Pulmonary artery endothelial cell (primary cell): ENCODE data around the gene PC. TPM values are rescaled to one million over a fixed set of nuclear protein-coding genes. Genes with fewer than 3 reads are reported as not detected.
"Not testable (repeated sequence)": the region's sequence is repeated elsewhere in the genome, so short reads cannot be mapped to it uniquely, and the experiment has no call there.

Experiments
- DNase-seq: peaks from one replicate; pipeline ENCODE4 v3.0.0-alpha.2; 2011; ENCODE audit warnings: low read depth, low spot score
- total RNA-seq: library from RNA; depleted of rRNA; stranded (reverse); fragments of >200 nt; gene quantifications from 2 replicates; pipeline ENCODE4 v1.2.3, GENCODE V29; 2014

The PC gene
- total RNA-seq, 1 donor from 2014 or later, result 6.9 TPM

- DNase-seq, result no peak
Measured at GRCh38 chr11:66843776-66844495, 114.2 kb downstream of the PC start.

DNA sequence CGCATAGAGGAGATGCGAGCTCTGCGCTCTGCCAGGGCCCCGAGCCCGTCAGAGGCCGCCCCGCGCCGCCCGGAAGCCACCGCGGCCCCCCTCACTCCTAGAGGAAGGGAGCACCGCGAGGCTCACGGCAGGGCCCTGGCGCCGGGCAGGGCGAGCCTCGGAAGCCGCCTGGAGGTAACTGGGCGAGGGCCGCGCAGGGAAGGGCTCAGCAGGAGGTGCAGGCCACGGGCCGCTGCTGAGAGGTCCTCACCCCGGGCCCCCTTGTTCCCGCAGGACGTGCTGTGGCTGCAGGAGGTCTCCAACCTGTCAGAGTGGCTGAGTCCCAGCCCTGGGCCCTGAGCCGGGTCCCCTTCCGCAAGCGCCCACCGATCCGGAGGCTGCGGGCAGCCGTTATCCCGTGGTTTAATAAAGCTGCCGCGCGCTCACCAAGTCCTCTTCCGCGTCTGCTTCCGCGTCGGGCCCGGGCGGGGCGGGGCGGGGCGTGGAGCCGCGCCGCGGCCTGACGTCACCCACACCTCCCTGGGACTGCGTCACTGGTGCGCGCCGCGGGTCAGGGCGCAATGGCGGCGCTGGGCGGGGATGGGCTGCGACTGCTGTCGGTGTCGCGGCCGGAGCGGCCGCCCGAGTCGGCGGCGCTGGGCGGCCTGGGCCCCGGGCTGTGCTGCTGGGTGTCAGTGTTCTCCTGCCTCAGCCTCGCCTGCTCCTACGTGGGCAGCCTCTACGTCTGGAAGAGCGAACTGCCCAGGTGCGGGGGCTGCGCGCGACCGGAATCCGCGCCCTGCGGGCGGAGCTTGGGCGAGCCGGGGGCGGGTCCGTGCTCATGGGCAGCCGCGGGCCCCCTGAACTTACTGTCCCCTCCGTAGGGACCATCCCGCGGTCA lies 115.0 kb downstream of the PC start, which contains the start of gene RCE1:
RCE1 (plus strand) TSS at position 546 of the 880 bp plus-strand sequence; CDS start at position 561, 15 bp downstream.
- peak; percentile 47 for DNase-seq

DNA sequence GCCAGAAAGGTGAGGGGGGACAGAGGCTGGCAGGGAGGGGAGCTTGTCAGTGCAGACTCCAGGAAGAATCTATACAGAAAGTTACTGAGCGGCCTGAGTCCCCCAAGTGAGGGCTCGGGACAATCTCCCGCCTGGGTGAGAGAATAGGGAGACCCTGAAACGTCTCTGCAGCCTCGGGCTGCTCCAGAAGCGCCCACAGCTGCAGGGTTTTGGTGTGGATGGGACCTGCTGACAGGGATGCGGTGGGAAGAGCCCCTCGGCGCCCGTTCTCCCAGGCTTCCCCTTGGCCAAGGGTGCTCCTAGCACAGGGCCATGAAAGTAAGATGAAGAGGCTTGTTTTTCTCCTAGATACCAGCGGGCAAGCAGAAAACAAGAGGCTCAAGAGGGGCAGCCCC lies 115.7 kb downstream of the PC start:
- DNase-seq, result no peak

DNA sequence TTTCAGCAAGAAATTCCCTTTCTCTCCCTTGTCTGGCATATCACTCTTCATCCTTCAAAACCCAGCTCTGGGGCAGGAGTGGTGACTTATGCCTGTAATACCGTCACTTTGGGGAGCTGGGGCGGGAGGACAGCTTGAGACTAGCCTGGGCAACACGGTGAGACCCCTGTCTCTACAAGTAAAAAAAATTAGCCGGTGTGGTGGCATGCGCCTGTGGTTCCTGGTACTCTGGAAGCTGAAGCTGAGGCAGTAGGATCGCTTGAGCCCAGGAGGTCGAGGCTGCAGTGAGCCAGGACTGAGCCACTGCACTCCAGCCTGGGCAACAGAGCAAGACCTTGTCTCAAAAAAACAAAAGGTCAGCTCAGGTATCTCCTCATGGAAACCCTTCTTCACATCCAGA lies 116.3 kb downstream of the PC start:
- DNase-seq, result no peak

GRCh38 chr11:66840317-66841091 lies 117.7 kb downstream of the PC start:
- no peak for DNase-seq

DNA sequence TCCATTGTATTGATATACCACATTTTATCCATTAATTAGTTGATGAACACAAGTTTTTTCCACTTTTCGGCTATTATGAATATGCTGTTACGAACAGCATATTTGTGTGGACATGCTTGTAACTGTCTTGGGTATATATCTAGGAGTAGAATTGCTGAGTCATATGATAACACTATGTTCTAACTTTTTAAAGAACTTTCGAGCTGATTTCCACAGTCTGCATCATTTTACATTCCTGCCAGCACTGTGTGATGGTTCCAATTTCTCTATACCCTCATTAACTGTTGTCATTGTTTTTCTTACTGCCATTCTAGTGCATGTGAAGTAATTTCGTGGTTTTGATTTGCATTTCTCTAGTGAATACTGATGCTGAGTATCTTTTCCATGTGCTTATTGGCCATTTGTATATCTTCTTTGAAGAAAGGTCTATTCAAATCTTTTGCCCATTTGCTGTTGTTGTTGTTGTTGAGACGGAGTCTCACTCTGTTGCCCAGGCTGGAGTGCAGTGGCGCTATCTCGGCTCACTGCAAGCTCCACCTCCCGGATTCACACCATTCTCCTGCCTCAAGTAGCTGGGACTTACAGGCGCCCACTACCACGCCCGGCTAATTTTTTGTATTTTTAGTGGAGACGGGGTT lies 122.3 kb downstream of the PC start:
- no peak for DNase-seq

DNA sequence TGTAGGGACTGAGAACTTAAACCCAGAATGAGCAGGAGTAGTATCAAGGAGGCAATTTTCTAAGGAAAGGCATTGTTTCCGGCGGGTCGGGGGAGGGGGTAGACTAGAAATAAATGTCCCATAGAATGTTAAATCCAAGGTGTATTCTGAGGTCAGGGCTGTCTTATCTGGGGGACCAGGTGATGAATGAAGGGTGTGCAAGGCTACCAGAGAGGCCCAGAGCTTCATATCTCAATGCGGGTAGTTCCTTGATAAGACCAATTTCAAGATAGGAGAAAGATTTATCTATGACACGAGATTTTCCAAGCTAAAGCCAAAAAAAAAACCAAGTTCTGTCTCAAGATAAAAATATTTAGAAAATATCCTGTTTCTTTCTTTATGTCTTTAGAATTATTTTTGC lies 123.2 kb downstream of the PC start:
- DNase-seq, result no peak

- no peak for DNase-seq
Measured at GRCh38 chr11:66834539-66834845, 123.7 kb downstream of the PC start.

GRCh38 chr11:66824573-66824972 lies 133.6 kb downstream of the PC start:
- DNase-seq, result not testable (repeated sequence)

GRCh38 chr11:66823700-66824099 lies 134.5 kb downstream of the PC start:
- no peak for DNase-seq

DNA sequence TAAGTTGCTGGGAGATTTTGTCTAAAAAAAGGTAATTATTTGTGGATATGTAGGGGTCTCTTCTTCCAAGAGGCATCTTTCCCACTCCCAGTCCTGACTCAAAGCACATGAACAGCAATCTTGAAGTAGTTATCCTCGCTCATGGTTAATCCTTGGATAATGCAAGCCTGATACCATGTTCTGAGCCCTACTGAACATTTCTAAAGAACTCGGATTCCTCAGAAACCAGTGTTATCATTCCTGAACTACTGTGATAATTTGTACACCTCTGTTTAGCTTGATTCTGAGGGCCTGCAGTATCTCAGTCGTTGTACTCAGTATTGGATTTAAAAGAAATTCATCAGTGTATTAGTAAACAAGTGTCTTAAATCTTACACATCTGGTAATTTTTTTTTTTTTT lies 137.3 kb downstream of the PC start:
- no peak for DNase-seq

DNA sequence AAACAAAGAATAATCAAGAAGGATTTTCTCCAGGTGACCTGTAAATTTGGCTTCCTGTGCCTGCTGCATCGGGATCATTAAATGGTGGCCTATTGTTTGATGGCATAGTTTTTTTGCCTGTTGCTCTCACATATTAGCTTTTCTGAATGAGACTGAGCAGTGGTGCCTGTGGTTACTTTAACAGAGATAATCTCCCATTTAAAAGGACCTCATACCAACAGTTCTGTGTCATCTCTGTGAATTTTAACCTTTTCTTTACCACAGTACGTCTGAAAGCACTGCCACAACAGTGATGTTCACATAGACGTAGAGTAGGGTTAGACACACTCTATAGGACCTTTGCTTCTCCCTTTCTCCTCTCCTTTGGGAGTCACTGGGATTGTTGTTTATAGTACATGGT lies 137.8 kb downstream of the PC start:
- no peak for DNase-seq

DNA sequence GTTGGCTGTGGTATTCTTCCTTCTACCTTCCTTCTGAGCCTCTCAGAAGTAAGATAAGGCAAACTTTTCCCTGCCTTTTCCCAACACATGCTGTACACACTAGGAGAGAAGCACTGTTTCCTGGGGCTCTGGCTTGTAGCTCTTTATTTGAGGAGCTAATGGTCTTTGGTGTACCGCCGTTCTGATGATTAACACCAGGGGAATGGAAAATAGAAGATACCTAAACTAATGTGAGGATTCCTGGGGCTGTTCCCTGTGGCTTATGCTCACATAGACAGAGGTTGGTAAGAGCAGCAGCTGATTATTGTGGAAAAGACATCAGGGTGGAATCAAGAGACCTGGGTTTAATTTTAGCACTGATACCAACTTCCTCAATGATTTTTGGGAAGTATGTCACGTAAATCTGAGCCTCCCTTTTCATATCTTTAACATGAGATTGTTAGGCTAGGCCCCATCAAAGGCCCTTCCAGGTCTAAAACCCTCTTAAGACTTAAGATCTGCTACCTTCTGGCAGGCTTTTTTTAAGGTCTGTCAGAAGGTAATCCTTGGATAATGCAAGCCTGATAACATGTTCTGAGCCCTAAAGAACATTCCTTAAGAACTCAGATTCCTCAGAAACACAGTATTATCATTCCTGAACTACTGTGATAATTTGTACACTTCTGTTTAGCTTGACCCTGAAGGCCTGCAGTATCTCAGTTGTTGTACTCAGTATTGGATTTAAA lies 139.8 kb downstream of the PC start:
- DNase-seq, result no peak

GRCh38 chr11:66815646-66816045 lies 142.5 kb downstream of the PC start:
- DNase-seq, result no peak

DNA sequence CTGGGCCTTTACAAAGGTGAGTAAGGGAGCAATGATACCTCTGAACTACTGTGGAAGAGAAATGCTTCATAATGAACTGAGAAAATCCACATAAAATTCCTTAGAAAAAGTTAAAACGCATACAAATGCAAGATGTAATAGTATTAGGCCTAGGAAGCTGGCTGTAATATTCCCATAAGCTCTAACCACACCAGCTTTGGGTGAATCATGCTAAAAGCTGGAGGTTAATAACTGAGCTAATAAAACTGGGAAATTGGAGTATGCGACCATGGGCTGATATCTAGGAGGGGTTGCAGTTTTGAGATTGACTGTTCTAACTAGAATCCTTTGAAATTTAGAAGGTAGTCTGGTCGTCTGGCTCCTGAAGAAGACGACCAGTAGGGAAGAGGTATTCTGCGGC lies 143.5 kb downstream of the PC start:
- no peak for DNase-seq

- DNase-seq, result no peak
Measured at GRCh38 chr11:66810576-66811185, 147.5 kb downstream of the PC start.

GRCh38 chr11:66809592-66809991 lies 148.6 kb downstream of the PC start:
- DNase-seq, result no peak

DNA sequence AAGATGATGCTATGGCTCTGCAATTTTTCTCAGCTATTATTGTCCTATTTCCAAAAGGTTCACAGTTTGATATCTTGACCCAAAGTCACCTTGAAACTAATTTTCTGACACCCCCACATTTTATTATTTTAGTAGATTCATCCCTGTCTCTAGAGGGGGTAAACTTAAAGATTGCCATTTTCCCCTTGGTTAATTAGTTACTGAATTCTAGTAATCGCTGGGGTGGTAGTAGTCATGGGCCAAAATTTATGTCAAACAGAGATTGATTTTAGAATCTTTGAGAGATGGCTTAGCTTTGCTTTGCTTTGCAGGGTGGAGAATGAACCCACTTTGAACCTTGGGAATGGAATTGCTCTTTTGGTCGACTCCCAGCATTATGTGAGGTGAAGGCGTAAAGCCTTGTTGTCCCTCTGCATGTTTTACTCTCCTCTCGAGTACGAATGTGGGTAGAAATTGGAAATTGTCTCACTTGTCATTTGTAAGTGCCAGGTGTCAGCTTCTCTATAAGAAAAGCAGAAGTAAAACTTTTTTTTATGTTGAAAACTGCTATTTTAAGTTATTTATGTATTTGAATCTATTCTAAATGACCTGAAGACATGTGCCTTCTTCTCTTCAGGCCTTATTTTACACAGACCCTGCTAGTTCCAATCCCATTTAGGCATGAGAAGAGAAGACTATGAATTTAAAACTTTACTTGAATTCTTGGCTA lies 157.3 kb downstream of the PC start:
- no peak for DNase-seq

DNA sequence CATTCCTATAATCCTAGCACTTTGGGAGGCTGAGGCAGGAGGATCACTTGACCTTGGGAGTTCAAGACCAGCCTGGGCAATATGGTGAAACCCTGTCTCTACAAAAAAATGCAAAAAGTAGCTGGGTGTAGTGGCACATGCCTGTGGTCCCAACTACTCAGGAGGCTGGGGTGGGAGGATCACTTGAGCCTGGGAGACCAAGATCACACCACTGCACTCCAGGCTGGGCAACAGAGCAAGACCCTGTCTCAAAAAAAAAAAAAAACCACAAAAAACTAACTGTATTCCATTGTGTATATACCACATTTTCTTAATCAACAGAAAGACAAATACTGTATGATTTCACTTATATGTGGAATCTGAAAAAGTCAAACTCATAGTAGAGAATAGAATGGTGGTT lies 158.4 kb downstream of the PC start:
- DNase-seq, result not testable (repeated sequence)
